PC-9 (cell line): ENCODE results near the gene PCGF6. TPM values are rescaled to one million over a fixed set of nuclear protein-coding genes. Genes with fewer than 3 reads are reported as not detected.
A peak's percentile ranks its signal among the peaks of the same experiment; 100 is the strongest.

Source experiments
- BruUV-seq: library from RNA; stranded (reverse); fragments of 400-500 nt; replicated peaks from 2 replicates; lab custom pipeline; 2021; lab: Mats Ljungman, UMichigan
- CTCF ChIA-PET: fragments of 300-600 bp; sonication (Branson Sonifier 250); formaldehyde crosslinking; loops from one replicate; lab custom pipeline; 2022; ENCODE audit warnings: antibody characterized with exemption; lab: Charles Lee
- POLR2A ChIA-PET: fragments of 300-600 bp; sonication (Branson Sonifier 250); formaldehyde crosslinking; loops from one replicate; lab custom pipeline; 2022; ENCODE audit warnings: antibody characterized with exemption; ENCODE audit not compliant: unreplicated experiment; lab: Charles Lee
- DNase-seq, 2 experiments: peaks; one replicate each; pipeline versions ENCODE4 v3.0.0 to v3.0.0-alpha.2; 2015 to 2022; ENCODE audit warnings: mixed read lengths in 1 of 2
- H2AFZ ChIP-seq: fragments of 200-600 bp; sonication (generic); 2 replicates; pipeline ENCODE4 v1.8.1; 2017; ENCODE audit warnings: antibody characterized with exemption
- H3F3A ChIP-seq: fragments of 200-600 bp; sonication (generic); 2 replicates; pipeline ENCODE4 v1.8.1; 2017; ENCODE audit warnings: antibody characterized with exemption, mild to moderate bottlenecking, low read depth; ENCODE audit not compliant: insufficient read depth
- H3K27ac ChIP-seq: fragments of 200-600 bp; sonication (generic); 2 replicates; pipeline ENCODE4 v1.6.1; 2016; ENCODE audit warnings: mixed run types
- H3K27me3 ChIP-seq: fragments of 200-600 bp; sonication (generic); 2 replicates; pipeline ENCODE4 v1.6.1; 2016; ENCODE audit warnings: low read depth, mixed run types; ENCODE audit not compliant: insufficient read depth
- H3K36me3 ChIP-seq: fragments of 200-600 bp; sonication (generic); 2 replicates; pipeline ENCODE4 v1.6.1; 2016; ENCODE audit warnings: low read depth, mixed run types
- H3K4me1 ChIP-seq: fragments of 200-600 bp; sonication (generic); replicated peaks from 2 replicates; pipeline ENCODE4 v1.6.1; 2016; ENCODE audit warnings: mixed run types; ENCODE audit not compliant: insufficient read depth
- H3K4me2 ChIP-seq: fragments of 200-600 bp; sonication (generic); 2 replicates; pipeline ENCODE4 v1.6.1; 2017; ENCODE audit warnings: mixed run types
- H3K4me3 ChIP-seq: fragments of 200-600 bp; sonication (generic); 2 replicates; pipeline ENCODE4 v1.6.1; 2016; ENCODE audit warnings: mixed run types
- H3K79me2 ChIP-seq: fragments of 200-600 bp; sonication (generic); 2 replicates; pipeline ENCODE4 v1.6.1; 2017; ENCODE audit warnings: low read depth, mixed run types
- H3K9me2 ChIP-seq: fragments of 200-600 bp; sonication (generic); 2 replicates; pipeline ENCODE4 v1.8.1; 2017; ENCODE audit warnings: mild to moderate bottlenecking; ENCODE audit not compliant: insufficient read depth
- H3K9me3 ChIP-seq: fragments of 200-600 bp; sonication (generic); 2 replicates; pipeline ENCODE4 v1.8.1; 2016; ENCODE audit warnings: low read depth; ENCODE audit not compliant: insufficient read depth
- H4K20me1 ChIP-seq: fragments of 200-600 bp; sonication (generic); 2 replicates; pipeline ENCODE4 v1.8.1; 2017; ENCODE audit not compliant: insufficient read depth
- CTCF ChIP-seq: fragments of 200-600 bp; sonication (generic); conservative IDR thresholded peaks from 2 replicates; pipeline ENCODE4 v1.6.1; 2017; ENCODE audit warnings: mixed run types, antibody characterized with exemption, mild to moderate bottlenecking, moderate library complexity
- EZH2 ChIP-seq: fragments of 200-600 bp; sonication (generic); IDR thresholded peaks from 2 replicates; pipeline ENCODE4 v1.8.0; 2017; ENCODE audit warnings: antibody characterized with exemption, low read depth
- intact Hi-C: fragments of 100-400 bp; cut with micrococcal nuclease; formaldehyde crosslinking; loops from one replicate; pipeline ENCODE4 v1.10.0; 2022; ENCODE audit not compliant: unreplicated experiment
- total RNA-seq: library from RNA; stranded (reverse); gene quantifications from 2 replicates; pipeline ENCODE4 v1.2.3, GENCODE V29; 2021

PCGF6 gene
- total RNA-seq, 1 experiment from 2014 or later, result 4.5 TPM

- Histone ChIP-seq H3K79me2 (peaks cover 59% of the 10 kb centered on the region), H3K27ac (peak within 1 kb of the TSS; percentile 45), H3K4me3 (peak within 1 kb of the TSS; percentile 77), H3F3A (peaks cover 13% of the 10 kb centered on the region; the same call in 1 of the 2 replicates), H3K36me3 (peaks cover 7% of the 10 kb centered on the region; the same call in 1 of the 2 replicates), H3K4me1 (peaks cover 30% of the 10 kb centered on the region), H2AFZ (peak within 1 kb of the TSS; percentile 89), H3K9me2 (no peaks in the 10 kb centered on the region), H3K27me3 (no peaks in the 10 kb centered on the region), H3K9me3 (no peaks in the 10 kb centered on the region), H3K4me2 (peak within 1 kb of the TSS; percentile 92), H4K20me1 (peaks cover 3% of the 10 kb centered on the region; the same call in 1 of the 2 replicates)
- POLR2A ChIA-PET, result interaction anchor here (0.6 kb wide), 1 partner anchor 631 kb away, joined by 3 read pairs; no protein-coding TSS in a partner anchor
- BruUV-seq, result TSS peak; percentile 69
- intact Hi-C loops, result loop anchor here (5.0 kb wide), 1 partner anchor 479 kb away; the partner anchor contains the start of gene CNNM2
- TF ChIP-seq CTCF (no peak), EZH2 (no peak)
- DNase-seq, result peak; percentile 89 to 95
- CTCF ChIA-PET, result no interaction called here
Observed at GRCh38 chr10:103396067-103396788, 45.3 kb upstream of the PCGF6 start, which contains the start of the genes ATP5MK and PDCD11. TSS of gene ATP5MK (minus strand) at chr10:103396475. CDS start at chr10:103392457, 4,018 bp downstream. TSS of gene PDCD11 (plus strand) at chr10:103396626. CDS start at chr10:103398427, 1,801 bp downstream.

- intact Hi-C loops, result loop anchor here (5.0 kb wide), 1 partner anchor 478 kb away; the partner anchor contains the start of gene CNNM2
- no TSS peak for BruUV-seq
Observed at GRCh38 chr10:103395754-103396066, 44.8 kb upstream of the PCGF6 start.

More at GRCh38 chr10:103395754-103396066, 44.8 kb upstream of the PCGF6 start:
- H3K4me1 ChIP-seq, result peaks cover 30% of the 10 kb centered on the region
- H3F3A ChIP-seq, result peaks cover 13% of the 10 kb centered on the region; the same call in 1 of the 2 replicates
- CTCF ChIA-PET, result no interaction called here
- H3K4me2 ChIP-seq, result peak overlapping the region; percentile 87
- peak overlapping the region; percentile 85 for H2AFZ ChIP-seq
- peak overlapping the region; percentile 45 for H3K27ac ChIP-seq
- POLR2A ChIA-PET, result interaction anchor here (0.6 kb wide), 2 partner anchors 631 to 686 kb away, joined by 3 to 18 read pairs; no protein-coding TSS in a partner anchor
- peaks cover 7% of the 10 kb centered on the region; the same call in 1 of the 2 replicates for H3K36me3 ChIP-seq
- H3K27me3 ChIP-seq, result no peaks in the 10 kb centered on the region
- H3K79me2 ChIP-seq, result peaks cover 59% of the 10 kb centered on the region
- DNase-seq, result no peak
- H3K4me3 ChIP-seq, result peak overlapping the region; percentile 77
- H4K20me1 ChIP-seq, result peaks cover 3% of the 10 kb centered on the region; the same call in 1 of the 2 replicates
- TF ChIP-seq CTCF, result no peak
- TF ChIP-seq EZH2, result no peak
- H3K9me2 ChIP-seq, result no peaks in the 10 kb centered on the region
- no peaks in the 10 kb centered on the region for H3K9me3 ChIP-seq
